Measurements from ENCODE around the gene APOH. TPM values are rescaled to one million over a fixed set of nuclear protein-coding genes. Genes with fewer than 3 reads are reported as not detected.

The APOH gene
- total RNA-seq, 4 donors from 2014 or later: 1.1 TPM; not detected in 3

DNA sequence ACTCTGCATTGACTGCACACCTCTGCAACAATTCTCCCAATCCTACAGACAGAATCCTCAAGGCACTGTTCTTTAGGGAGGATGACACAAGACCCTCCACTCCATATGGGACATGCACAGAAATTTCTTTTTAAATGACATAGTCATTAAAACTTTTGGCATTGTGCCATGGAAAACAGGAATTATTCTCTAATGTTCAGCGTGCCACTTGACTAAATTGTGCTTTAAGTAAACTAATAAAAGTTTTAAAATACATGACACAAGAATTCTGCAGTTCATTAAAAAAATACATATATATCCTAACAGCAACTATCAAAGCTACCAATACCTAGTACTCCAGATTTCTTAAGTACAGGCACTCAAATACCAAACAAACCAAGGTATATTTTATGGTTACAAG, 53.3 kb downstream of the APOH start:
- H3K4me1 ChIP-seq: no peaks in the 10 kb centered on the region
- TF ChIP-seq POLR2A (IDR thresholded peaks at IDR 0.05): no peak
- TF ChIP-seq CTCF (IDR thresholded peaks at IDR 0.05): no peak
- H3K4me3 ChIP-seq: no peak overlapping the region
- no peaks in the 10 kb centered on the region for H3K27me3 ChIP-seq
- no peak overlapping the region for H3K27ac ChIP-seq
- H3K9me3 ChIP-seq: no peaks in the 10 kb centered on the region
- DNase-seq: no peak
- no peaks in the 10 kb centered on the region for H3K36me3 ChIP-seq

DNA sequence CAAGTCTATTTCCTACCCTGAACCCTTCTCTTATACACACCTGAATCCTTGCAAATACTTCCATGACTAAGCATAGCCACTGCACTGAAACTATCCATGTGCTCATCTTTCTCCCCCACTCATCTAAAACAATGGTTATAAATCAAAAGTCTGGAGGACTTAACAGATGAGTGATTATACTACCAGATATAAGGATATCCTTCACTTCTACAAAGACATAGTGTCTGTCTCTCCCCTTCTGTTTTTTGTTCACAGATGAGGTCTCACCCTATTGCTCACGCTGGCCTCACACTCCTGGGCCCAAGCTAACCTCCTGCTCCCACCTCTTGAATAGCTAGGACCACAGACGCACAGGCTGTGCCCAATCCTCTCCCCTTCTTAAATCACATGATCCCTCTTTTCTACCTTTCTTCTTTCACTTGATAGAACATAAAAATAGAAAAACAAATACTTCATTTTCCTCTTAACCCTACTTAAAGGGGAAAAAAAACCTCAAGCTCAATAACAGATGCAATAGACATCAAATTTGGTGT, 56.5 kb downstream of the APOH start:
- no peaks in the 10 kb centered on the region for H3K36me3 ChIP-seq
- no peak for DNase-seq
- H3K27me3 ChIP-seq: no peaks in the 10 kb centered on the region
- H3K27ac ChIP-seq: no peak overlapping the region
- TF ChIP-seq POLR2A (IDR thresholded peaks at IDR 0.05) (no peak), CTCF (IDR thresholded peaks at IDR 0.05) (no peak)
- H3K4me1 ChIP-seq: no peaks in the 10 kb centered on the region
- H3K4me3 ChIP-seq: no peak overlapping the region
- H3K9me3 ChIP-seq: no peaks in the 10 kb centered on the region

DNA sequence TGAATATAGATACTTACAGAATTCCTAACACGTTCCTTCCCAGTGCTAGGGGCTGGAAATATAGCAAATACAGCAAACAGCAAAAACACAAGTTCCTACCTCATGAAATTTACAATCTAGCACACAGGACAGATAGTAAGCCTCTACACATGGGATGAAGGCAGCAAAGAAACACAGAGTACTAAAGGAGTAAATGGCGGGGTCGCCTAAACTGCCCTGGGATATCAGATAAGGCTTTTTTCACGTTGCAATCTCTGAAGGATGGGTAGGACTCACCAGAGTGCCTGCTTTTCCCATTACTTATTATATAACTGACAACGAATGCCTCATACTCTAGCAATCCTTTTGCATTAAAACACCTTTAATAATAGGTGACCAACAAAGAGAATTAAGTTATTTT, 57.1 kb downstream of the APOH start:
- Histone ChIP-seq H3K4me3 (no peak overlapping the region), H3K27ac (no peak overlapping the region), H3K9me3 (no peaks in the 10 kb centered on the region), H3K4me1 (no peaks in the 10 kb centered on the region), H3K27me3 (no peaks in the 10 kb centered on the region), H3K36me3 (no peaks in the 10 kb centered on the region)
- TF ChIP-seq POLR2A (IDR thresholded peaks at IDR 0.05): no peak
- no peak for TF ChIP-seq CTCF (IDR thresholded peaks at IDR 0.05)
- no peak for DNase-seq

GRCh38 chr17:66171692-66172091, 57.5 kb downstream of the APOH start:
- Histone ChIP-seq H3K36me3 (no peaks in the 10 kb centered on the region), H3K4me1 (no peaks in the 10 kb centered on the region)
- TF ChIP-seq CTCF (IDR thresholded peaks at IDR 0.05) (no peak), POLR2A (IDR thresholded peaks at IDR 0.05) (no peak)

DNA sequence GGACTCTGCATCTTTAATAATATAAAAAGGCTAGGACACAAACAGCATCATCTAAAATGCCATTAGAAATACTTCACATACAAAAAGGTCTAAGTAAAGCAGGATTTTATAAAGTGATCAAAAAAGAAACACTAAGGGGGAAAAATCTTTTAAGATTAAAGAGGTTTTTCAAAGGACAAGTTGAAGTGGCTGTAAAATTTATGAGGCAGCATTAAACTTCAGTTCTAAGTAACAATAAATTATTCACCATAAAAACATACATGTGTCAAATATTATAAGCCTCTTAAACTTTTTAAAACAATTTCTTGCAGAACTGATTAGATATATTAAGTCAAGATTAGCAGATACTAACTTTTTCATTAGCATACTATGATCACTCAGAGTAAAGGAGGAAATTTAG, 58.0 kb downstream of the APOH start:
- TF ChIP-seq CTCF (IDR thresholded peaks at IDR 0.05) (no peak), POLR2A (IDR thresholded peaks at IDR 0.05) (no peak)
- H3K4me3 ChIP-seq: no peak overlapping the region
- no peaks in the 10 kb centered on the region for H3K27me3 ChIP-seq
- no peaks in the 10 kb centered on the region for H3K4me1 ChIP-seq
- H3K27ac ChIP-seq: no peak overlapping the region
- no peaks in the 10 kb centered on the region for H3K9me3 ChIP-seq
- H3K36me3 ChIP-seq: no peaks in the 10 kb centered on the region
- DNase-seq: no peak

More at GRCh38 chr17:66171692-66172091, 57.5 kb downstream of the APOH start:
- Histone ChIP-seq H3K27ac (no peak overlapping the region), H3K9me3 (no peaks in the 10 kb centered on the region), H3K27me3 (no peaks in the 10 kb centered on the region), H3K4me3 (no peak overlapping the region)
- no peak for DNase-seq

DNA sequence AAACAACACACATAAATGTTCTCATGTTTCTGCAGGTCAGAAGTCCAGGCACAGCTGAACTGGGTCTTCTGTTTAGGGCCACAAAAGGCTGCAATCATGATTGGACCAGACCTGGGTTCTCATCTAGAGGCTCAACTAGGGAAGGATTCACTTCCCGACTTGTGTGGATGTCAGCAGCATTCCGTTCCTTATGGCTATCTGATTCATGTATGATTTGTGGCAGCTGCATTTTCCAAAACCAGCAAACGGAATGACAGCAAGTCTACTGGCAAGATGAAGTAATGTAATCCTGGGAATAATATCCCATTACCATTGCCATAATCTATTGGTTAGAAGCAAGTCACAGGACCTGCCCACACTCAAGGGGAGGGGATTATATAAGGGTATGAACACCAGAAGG, 59.4 kb downstream of the APOH start:
- Histone ChIP-seq H3K9me3 (no peaks in the 10 kb centered on the region), H3K27ac (no peak overlapping the region)
- TF ChIP-seq CTCF (IDR thresholded peaks at IDR 0.05): no peak
- no peak for TF ChIP-seq POLR2A (IDR thresholded peaks at IDR 0.05)

More for the DNA sequence above, 59.4 kb downstream of the APOH start:
- DNase-seq: no peak
- H3K27me3 ChIP-seq: no peaks in the 10 kb centered on the region
- no peak overlapping the region for H3K4me3 ChIP-seq
- no peaks in the 10 kb centered on the region for H3K4me1 ChIP-seq
- H3K36me3 ChIP-seq: no peaks in the 10 kb centered on the region
